ENCODE measurements around the gene MLLT3. TPM values are rescaled to one million over a fixed set of nuclear protein-coding genes. Genes with fewer than 3 reads are reported as not detected.

The MLLT3 gene
- total and polyA plus RNA-seq, 2 of the 8 experiments (the other 6 are each of a cell fraction or from before 2014, with no cell fraction given): 5.9 to 9.6 TPM

- no peak for TF ChIP-seq ATF2 (IDR thresholded peaks at IDR 0.05; ENCODE audit: low read length)
These were observed 77.2 kb downstream of the MLLT3 start (continued) for GRCh38 chr9:20545023-20545622.

All from H1 (cell line).